ENCODE data around the gene DSC2.

Gene DSC2

DNA sequence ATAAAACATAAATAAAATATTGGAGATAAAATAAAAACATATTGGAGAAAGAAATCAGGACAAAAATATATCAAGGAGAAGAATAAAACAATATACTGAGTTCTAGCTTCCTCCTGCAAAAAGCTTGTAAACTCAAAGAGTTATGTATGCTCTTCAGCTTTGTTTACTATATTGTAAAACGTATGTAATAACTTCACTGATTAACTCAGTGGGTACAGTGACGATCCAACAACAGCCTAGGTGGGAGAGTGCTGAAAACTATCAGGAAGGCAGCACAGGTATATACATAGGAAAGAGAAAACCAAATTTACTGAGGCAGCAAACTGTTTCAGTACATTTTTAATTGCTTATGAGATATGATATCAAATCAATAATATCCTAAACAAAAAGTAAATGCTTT is 8.3 kb downstream of the DSC2 start:
- no peaks in the 10 kb centered on the region for H3K27me3 ChIP-seq (ENCODE audit: control insufficient read depth, insufficient read depth, low read length)
- no peaks in the 10 kb centered on the region for H3K36me3 ChIP-seq (ENCODE audit: insufficient read depth, low read length)
- H3K4me1 ChIP-seq (ENCODE audit: control insufficient read depth, insufficient read depth, low read length), result no peaks in the 10 kb centered on the region
- H3K4me2 ChIP-seq (ENCODE audit: low read length), result no peak overlapping the region
- no peak overlapping the region for H3K9ac ChIP-seq (ENCODE audit: low read depth, low read length)
- no peak overlapping the region for H3K4me3 ChIP-seq (ENCODE audit: low read length)
- H3K9me3 ChIP-seq (replicated peaks; ENCODE audit: low read length), result no peaks in the 10 kb centered on the region

DNA sequence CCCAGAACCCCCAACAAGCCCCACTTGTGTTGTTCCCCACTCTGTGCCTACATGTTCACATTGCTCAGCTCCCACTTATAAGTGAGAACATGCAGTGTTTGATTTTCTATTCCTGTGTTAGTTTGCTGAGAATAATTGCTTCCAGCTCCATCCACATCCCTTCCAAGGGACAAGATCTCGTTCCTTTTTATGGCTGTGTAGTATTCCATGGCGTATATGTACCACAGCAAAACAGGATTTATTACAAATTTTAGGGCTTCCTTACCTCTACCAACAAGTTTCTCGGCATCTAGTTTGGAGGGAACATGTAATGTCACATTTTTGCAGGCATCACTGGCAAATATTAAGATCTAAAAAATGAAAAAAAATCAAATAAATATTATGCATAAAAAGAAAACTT is 8.9 kb downstream of the DSC2 start:
- H3K4me2 ChIP-seq (ENCODE audit: low read length), result no peak overlapping the region
- H3K9me3 ChIP-seq (replicated peaks; ENCODE audit: low read length), result no peaks in the 10 kb centered on the region
- H3K4me1 ChIP-seq (ENCODE audit: control insufficient read depth, insufficient read depth, low read length), result no peaks in the 10 kb centered on the region
- no peak overlapping the region for H3K9ac ChIP-seq (ENCODE audit: low read depth, low read length)
- H3K36me3 ChIP-seq (ENCODE audit: insufficient read depth, low read length), result no peaks in the 10 kb centered on the region
- no peaks in the 10 kb centered on the region for H3K27me3 ChIP-seq (ENCODE audit: control insufficient read depth, insufficient read depth, low read length)
- H3K4me3 ChIP-seq (ENCODE audit: low read length), result no peak overlapping the region

DNA sequence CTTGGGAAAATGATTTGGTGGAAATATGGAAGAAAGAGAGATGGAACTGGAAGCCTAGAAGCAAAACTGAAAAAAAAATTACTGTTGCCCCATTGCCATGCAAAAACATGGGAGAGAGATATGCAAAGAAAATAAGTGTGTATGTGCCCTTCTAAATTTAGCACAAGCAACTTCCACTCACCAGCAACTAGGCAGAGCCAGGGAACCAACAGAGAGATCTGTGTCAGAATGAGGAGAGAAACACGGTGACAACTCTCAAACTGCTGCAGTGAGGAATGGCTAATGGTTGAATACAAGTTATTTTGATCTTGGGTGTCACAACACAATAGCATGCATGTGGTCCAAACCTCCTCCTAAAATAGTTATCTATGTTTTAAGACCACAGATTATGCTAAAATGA is 10.9 kb downstream of the DSC2 start:
- no peak overlapping the region for H3K4me3 ChIP-seq (ENCODE audit: low read length)
- no peak overlapping the region for H3K4me2 ChIP-seq (ENCODE audit: low read length)

DNA sequence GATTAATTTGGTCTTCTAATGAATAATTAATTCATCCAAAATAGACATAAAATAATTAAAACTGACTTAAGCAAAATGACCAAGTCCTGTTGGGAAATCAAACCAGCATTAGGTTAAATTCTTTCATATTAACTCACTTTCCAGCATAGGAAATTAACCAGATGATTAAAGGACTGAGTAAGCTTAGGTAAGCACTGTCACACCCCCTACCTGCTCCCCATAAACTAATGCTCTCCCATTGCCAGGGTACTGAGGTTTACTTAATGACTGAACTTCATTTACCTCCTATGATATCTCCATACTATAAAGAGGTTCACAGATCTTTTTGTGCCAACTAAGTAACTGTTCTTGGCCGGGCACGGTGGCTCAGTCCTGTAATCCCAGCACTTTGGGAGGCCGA is 13.7 kb downstream of the DSC2 start:
- H3K36me3 ChIP-seq (ENCODE audit: insufficient read depth, low read length), result no peaks in the 10 kb centered on the region
- no peak overlapping the region for H3K9ac ChIP-seq (ENCODE audit: low read depth, low read length)
- no peaks in the 10 kb centered on the region for H3K27me3 ChIP-seq (ENCODE audit: control insufficient read depth, insufficient read depth, low read length)
- no peak overlapping the region for H3K4me3 ChIP-seq (ENCODE audit: low read length)
- H3K9me3 ChIP-seq (replicated peaks; ENCODE audit: low read length), result no peaks in the 10 kb centered on the region
- H3K4me1 ChIP-seq (ENCODE audit: control insufficient read depth, insufficient read depth, low read length), result no peaks in the 10 kb centered on the region
- H3K4me2 ChIP-seq (ENCODE audit: low read length), result no peak overlapping the region

More for the DNA sequence above, 10.9 kb downstream of the DSC2 start:
- no peaks in the 10 kb centered on the region for H3K4me1 ChIP-seq (ENCODE audit: control insufficient read depth, insufficient read depth, low read length)
- no peaks in the 10 kb centered on the region for H3K27me3 ChIP-seq (ENCODE audit: control insufficient read depth, insufficient read depth, low read length)
- no peaks in the 10 kb centered on the region for H3K36me3 ChIP-seq (ENCODE audit: insufficient read depth, low read length)
- no peak overlapping the region for H3K9ac ChIP-seq (ENCODE audit: low read depth, low read length)
- H3K9me3 ChIP-seq (replicated peaks; ENCODE audit: low read length), result no peaks in the 10 kb centered on the region

DNA sequence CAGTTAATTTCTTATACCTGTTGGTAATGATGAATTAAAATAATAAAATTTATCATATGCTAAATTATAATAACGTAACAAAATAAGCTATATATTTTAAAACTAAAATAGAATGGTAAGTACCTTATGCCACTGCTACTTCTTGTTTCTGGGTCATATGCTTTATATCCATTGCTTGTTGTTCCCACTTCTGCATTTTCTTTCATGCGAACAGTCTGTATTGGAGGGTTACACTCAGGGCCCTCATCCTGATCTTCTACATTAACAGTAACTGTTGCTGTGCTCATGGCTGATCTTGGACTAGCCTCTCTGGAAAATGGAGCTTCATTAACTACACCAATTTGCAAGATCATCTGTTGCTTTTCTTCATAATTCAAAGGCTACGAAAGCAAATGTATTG is 22.2 kb downstream of the DSC2 start:
- no peaks in the 10 kb centered on the region for H3K36me3 ChIP-seq (ENCODE audit: insufficient read depth, low read length)
- peaks cover 6% of the 10 kb centered on the region for H3K9me3 ChIP-seq (replicated peaks; ENCODE audit: low read length)
- no peak overlapping the region for H3K4me3 ChIP-seq (ENCODE audit: low read length)
- no peaks in the 10 kb centered on the region for H3K4me1 ChIP-seq (ENCODE audit: control insufficient read depth, insufficient read depth, low read length)
- H3K9ac ChIP-seq (ENCODE audit: low read depth, low read length), result no peak overlapping the region
- no peaks in the 10 kb centered on the region for H3K27me3 ChIP-seq (ENCODE audit: control insufficient read depth, insufficient read depth, low read length)
- H3K4me2 ChIP-seq (ENCODE audit: low read length), result no peak overlapping the region

DNA sequence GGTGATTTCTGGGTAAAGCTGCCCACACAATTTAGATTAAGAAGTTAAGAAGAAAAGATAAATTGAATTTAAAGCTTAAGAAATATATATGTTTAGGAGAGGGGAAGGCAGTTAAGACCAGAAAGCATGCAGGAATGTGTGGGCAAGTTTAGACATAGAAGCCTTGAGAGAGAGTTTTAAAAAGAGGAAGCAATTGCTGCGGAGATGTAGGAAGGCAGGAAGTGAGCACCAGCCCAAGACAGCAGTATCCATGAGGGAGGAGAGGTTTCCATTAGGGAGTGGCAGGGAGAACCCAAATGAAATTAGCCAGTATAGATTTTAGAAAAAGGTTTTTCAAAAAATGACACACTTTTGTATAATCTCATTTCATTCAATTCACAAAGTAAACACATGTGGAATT is 24.3 kb downstream of the DSC2 start:
- Histone ChIP-seq H3K4me1 (ENCODE audit: control insufficient read depth, insufficient read depth, low read length) (no peaks in the 10 kb centered on the region), H3K4me3 (ENCODE audit: low read length) (no peak overlapping the region), H3K27me3 (ENCODE audit: control insufficient read depth, insufficient read depth, low read length) (no peaks in the 10 kb centered on the region), H3K36me3 (ENCODE audit: insufficient read depth, low read length) (no peaks in the 10 kb centered on the region), H3K9ac (ENCODE audit: low read depth, low read length) (no peak overlapping the region), H3K4me2 (ENCODE audit: low read length) (no peak overlapping the region), H3K9me3 (replicated peaks; ENCODE audit: low read length) (peaks cover 10% of the 10 kb centered on the region)

DNA sequence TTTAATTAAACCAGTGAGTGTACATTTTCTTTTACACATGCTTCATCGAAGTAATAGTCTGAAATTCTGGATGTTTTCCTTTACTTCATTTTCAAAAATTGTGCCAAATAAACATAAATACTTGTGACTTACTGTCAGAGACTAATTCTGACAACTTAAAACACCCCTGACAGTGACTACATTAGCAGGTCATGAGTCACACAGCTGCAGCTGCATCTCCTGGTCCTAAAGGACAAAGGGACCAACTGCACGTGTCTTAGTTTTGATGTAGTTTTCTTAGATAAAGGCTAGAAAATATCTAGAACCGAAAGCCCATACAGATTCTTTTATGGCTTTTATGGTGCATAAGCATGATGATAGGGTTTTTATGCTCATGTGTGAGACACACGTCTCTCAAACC is 30.0 kb downstream of the DSC2 start:
- Histone ChIP-seq H3K4me2 (ENCODE audit: low read length) (no peak overlapping the region), H3K4me3 (ENCODE audit: low read length) (no peak overlapping the region), H3K9me3 (replicated peaks; ENCODE audit: low read length) (peaks cover 11% of the 10 kb centered on the region), H3K36me3 (ENCODE audit: insufficient read depth, low read length) (no peaks in the 10 kb centered on the region), H3K9ac (ENCODE audit: low read depth, low read length) (no peak overlapping the region), H3K4me1 (ENCODE audit: control insufficient read depth, insufficient read depth, low read length) (no peaks in the 10 kb centered on the region), H3K27me3 (ENCODE audit: control insufficient read depth, insufficient read depth, low read length) (no peaks in the 10 kb centered on the region)

DNA sequence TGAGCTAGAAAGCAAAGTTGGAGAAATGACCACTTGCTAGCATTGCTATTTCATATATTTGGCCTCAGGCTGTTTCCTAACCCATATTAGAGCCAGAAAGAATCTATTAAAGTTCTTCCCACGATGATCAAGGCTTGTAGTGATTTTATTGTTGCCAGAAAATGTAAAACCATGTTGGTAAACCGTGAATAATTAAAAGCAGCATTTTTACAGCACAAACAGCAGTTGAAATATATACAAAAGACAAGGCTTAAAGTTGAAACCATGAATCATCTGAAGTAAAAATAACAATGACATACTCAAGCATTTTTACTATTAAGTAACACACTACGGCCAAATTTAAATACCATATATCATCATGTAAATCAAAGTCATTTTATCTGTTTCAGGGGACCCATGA is 32.0 kb downstream of the DSC2 start:
- H3K27me3 ChIP-seq (ENCODE audit: control insufficient read depth, insufficient read depth, low read length), result no peaks in the 10 kb centered on the region
- H3K9ac ChIP-seq (ENCODE audit: low read depth, low read length), result no peak overlapping the region
- no peaks in the 10 kb centered on the region for H3K4me1 ChIP-seq (ENCODE audit: control insufficient read depth, insufficient read depth, low read length)
- H3K9me3 ChIP-seq (replicated peaks; ENCODE audit: low read length), result peaks cover 8% of the 10 kb centered on the region
- no peak overlapping the region for H3K4me2 ChIP-seq (ENCODE audit: low read length)
- no peaks in the 10 kb centered on the region for H3K36me3 ChIP-seq (ENCODE audit: insufficient read depth, low read length)
- no peak overlapping the region for H3K4me3 ChIP-seq (ENCODE audit: low read length)

DNA sequence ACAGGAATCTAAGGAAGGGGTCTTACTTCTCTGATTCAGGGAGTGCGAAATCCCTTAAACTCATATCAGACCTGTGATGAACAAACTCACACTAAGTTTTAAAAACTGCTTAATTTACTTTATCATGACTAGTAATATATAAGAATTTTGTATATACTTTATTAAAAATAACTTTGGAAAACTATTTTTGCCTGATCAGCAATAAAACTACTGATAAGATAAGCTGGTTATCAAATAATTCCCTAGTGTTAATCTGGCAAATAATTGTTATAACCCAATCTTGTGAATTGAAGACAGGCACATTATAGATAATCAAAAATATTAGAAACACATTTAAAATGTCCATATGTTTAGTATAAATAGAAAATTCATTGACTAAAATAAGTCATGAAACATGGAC is 36.0 kb downstream of the DSC2 start:
- H3K9ac ChIP-seq (ENCODE audit: low read depth, low read length), result no peak overlapping the region
- H3K9me3 ChIP-seq (replicated peaks; ENCODE audit: low read length), result peaks cover 5% of the 10 kb centered on the region
- no peak overlapping the region for H3K4me2 ChIP-seq (ENCODE audit: low read length)

DNA sequence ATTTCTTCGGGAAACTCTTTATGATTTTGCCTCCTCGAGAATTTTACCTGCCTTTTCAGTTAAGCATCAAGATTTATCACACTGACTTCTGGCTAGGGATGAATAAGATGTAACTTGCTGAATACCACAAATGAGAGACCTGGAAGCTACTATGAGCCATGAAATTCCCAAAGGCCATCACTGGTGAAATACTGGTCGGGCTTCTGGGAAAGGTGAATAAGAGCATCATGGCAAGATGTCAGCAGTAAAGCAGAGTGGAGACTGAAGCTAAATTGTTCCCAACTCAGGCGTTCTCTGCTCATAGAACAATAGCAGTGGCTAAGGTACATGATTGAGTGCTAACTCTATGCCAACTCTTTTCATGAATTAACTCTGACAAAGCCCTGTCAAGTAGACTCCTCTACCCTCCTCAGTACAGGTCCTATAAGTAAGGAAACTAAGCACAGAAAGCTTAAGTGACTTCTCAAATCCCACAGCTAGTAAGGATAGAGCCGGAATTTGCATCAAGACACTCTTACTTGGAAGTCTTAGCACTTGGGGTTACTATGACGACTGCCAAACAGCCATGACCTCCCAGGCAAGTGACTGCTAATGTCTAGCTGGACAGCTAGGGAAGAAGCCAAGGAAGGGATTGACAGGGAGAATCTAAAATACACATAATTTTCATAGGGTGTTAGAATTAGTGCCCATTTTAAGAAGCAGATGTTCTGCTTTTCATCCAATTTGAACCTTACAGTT is 37.0 kb downstream of the DSC2 start:
- Histone ChIP-seq H3K27me3 (ENCODE audit: control insufficient read depth, insufficient read depth, low read length) (no peaks in the 10 kb centered on the region), H3K4me3 (ENCODE audit: low read length) (no peak overlapping the region)

More for the DNA sequence above, 36.0 kb downstream of the DSC2 start:
- no peaks in the 10 kb centered on the region for H3K27me3 ChIP-seq (ENCODE audit: control insufficient read depth, insufficient read depth, low read length)
- no peaks in the 10 kb centered on the region for H3K4me1 ChIP-seq (ENCODE audit: control insufficient read depth, insufficient read depth, low read length)
- no peaks in the 10 kb centered on the region for H3K36me3 ChIP-seq (ENCODE audit: insufficient read depth, low read length)
- H3K4me3 ChIP-seq (ENCODE audit: low read length), result no peak overlapping the region

DNA sequence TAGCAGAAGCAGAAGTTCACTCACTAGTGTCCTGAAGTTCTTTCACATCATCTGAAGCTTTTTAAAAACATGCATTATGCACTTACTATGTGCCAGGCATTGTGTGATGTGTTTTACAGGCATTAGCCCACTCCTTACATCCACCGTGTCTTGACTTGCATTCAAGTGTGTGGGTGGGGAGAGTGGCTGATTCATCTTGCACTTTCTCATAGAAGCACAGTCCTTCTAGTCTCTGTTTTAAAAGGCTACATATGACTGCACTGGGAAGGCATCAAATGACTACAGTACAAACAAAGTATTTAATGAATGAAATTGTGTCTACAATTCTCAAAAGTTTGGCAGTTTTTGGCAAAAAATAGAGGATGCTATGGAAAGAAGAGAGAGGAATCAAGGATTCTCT is 38.1 kb downstream of the DSC2 start:
- Histone ChIP-seq H3K36me3 (ENCODE audit: insufficient read depth, low read length) (no peaks in the 10 kb centered on the region), H3K4me2 (ENCODE audit: low read length) (no peak overlapping the region), H3K4me3 (ENCODE audit: low read length) (no peak overlapping the region), H3K9me3 (replicated peaks; ENCODE audit: low read length) (peaks cover 8% of the 10 kb centered on the region), H3K9ac (ENCODE audit: low read depth, low read length) (no peak overlapping the region), H3K4me1 (ENCODE audit: control insufficient read depth, insufficient read depth, low read length) (no peaks in the 10 kb centered on the region), H3K27me3 (ENCODE audit: control insufficient read depth, insufficient read depth, low read length) (no peaks in the 10 kb centered on the region)

More for the DNA sequence above, 37.0 kb downstream of the DSC2 start:
- H3K4me2 ChIP-seq (ENCODE audit: low read length), result no peak overlapping the region
- no peaks in the 10 kb centered on the region for H3K4me1 ChIP-seq (ENCODE audit: control insufficient read depth, insufficient read depth, low read length)
- H3K36me3 ChIP-seq (ENCODE audit: insufficient read depth, low read length), result no peaks in the 10 kb centered on the region
- H3K9ac ChIP-seq (ENCODE audit: low read depth, low read length), result no peak overlapping the region
- H3K9me3 ChIP-seq (replicated peaks; ENCODE audit: low read length), result peaks cover 9% of the 10 kb centered on the region

DNA sequence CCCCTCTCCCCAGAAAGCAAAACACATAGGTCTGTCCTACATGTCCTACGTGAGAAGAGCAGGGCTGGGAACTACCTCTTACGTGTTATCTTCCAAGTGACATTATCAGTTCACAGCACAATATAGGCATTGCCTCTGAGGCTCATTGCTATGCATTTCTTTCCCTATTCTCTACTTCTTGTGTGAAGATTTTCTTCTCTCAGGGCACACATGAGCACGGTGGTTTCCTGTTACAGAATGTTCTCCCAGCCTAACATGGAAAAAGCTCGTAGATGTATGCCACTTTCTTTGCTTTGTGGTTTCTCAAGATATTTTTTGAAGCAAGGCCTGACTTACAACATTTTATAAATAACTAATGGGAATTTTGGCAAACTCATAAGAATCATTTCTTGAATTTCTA is 40.3 kb downstream of the DSC2 start:
- Histone ChIP-seq H3K4me1 (ENCODE audit: control insufficient read depth, insufficient read depth, low read length) (no peaks in the 10 kb centered on the region), H3K36me3 (ENCODE audit: insufficient read depth, low read length) (no peaks in the 10 kb centered on the region), H3K4me2 (ENCODE audit: low read length) (no peak overlapping the region), H3K9me3 (replicated peaks; ENCODE audit: low read length) (peaks cover 4% of the 10 kb centered on the region), H3K9ac (ENCODE audit: low read depth, low read length) (no peak overlapping the region), H3K27me3 (ENCODE audit: control insufficient read depth, insufficient read depth, low read length) (no peaks in the 10 kb centered on the region), H3K4me3 (ENCODE audit: low read length) (no peak overlapping the region)
